Neural cell (in vitro differentiated cells): ENCODE results near the gene GNB2. TPM values are rescaled to one million over a fixed set of nuclear protein-coding genes. Genes with fewer than 3 reads are reported as not detected.

ENCODE experiments used
- H2AFZ ChIP-seq: fragments of 200-600, 300-800 bp; sonication (generic), shearing (Covaris generic); 2 replicates; pipeline ENCODE4 v1.6.0; 2014; ENCODE audit warnings: low read depth, mild to moderate bottlenecking, antibody characterized with exemption, low read length, moderate library complexity
- H3F3A ChIP-seq: fragments of 200-600 bp; shearing (Covaris generic); 2 replicates; pipeline ENCODE4 v1.6.1; 2016; ENCODE audit warnings: mild to moderate bottlenecking, moderate library complexity, mixed read lengths, antibody characterized with exemption, low read length; ENCODE audit not compliant: insufficient read depth, poor library complexity, severe bottlenecking
- H3K27ac ChIP-seq: fragments of 200-600, 300-800 bp; sonication (generic), shearing (Covaris generic); 2 replicates; pipeline ENCODE4 v1.5.1; 2014; ENCODE audit warnings: mild to moderate bottlenecking, low read length, moderate library complexity
- H3K27me3 ChIP-seq: fragments of 300-800, 200-600 bp; sonication (generic), shearing (Covaris generic); 2 replicates; pipeline ENCODE4 v1.6.0; 2014; ENCODE audit warnings: mild to moderate bottlenecking, low read depth, low read length, moderate library complexity; ENCODE audit not compliant: insufficient read depth
- H3K36me3 ChIP-seq: fragments of 300-800, 200-600 bp; sonication (generic), shearing (Covaris generic); 2 replicates; pipeline ENCODE4 v1.5.1; 2014; ENCODE audit warnings: mild to moderate bottlenecking, antibody characterized with exemption, low read length, moderate library complexity; ENCODE audit not compliant: insufficient read depth
- H3K4me2 ChIP-seq: fragments of 300-800, 200-600 bp; sonication (generic), shearing (Covaris generic); 2 replicates; pipeline ENCODE4 v1.6.0; 2014; ENCODE audit warnings: mild to moderate bottlenecking, low read length
- H3K4me3 ChIP-seq: fragments of 300-800, 200-600 bp; sonication (generic), shearing (Covaris generic); 2 replicates; pipeline ENCODE4 v1.5.1; 2014; ENCODE audit warnings: mild to moderate bottlenecking, low read length, moderate library complexity
- H3K79me2 ChIP-seq: fragments of 200-600 bp; shearing (Covaris generic); replicated peaks from 2 replicates; pipeline ENCODE4 v1.6.0; 2014; ENCODE audit warnings: mild to moderate bottlenecking, low read length, moderate library complexity; ENCODE audit not compliant: insufficient read depth
- H3K9ac ChIP-seq: fragments of 300-800, 200-600 bp; sonication (generic), shearing (Covaris generic); 2 replicates; pipeline ENCODE4 v1.6.1; 2016; ENCODE audit warnings: mild to moderate bottlenecking, low read length, mixed read lengths
- H3K9me2 ChIP-seq: fragments of 200-600 bp; shearing (Covaris generic); 2 replicates; pipeline ENCODE4 v1.6.1; 2016; ENCODE audit warnings: mild to moderate bottlenecking, low read length, mixed read lengths; ENCODE audit not compliant: insufficient read depth
- H3K9me3 ChIP-seq: fragments of 200-600, 300-800 bp; sonication (generic), shearing (Covaris generic); 2 replicates; pipeline ENCODE4 v1.6.1; 2016; ENCODE audit warnings: mild to moderate bottlenecking, mixed run types, low read length, moderate library complexity, mixed read lengths
- H4K20me1 ChIP-seq: fragments of 200-600 bp; shearing (Covaris generic); 2 replicates; pipeline ENCODE4 v1.6.1; 2016; ENCODE audit warnings: mild to moderate bottlenecking, mixed run types; ENCODE audit not compliant: insufficient read depth
- CTCF ChIP-seq: fragments of 450-650 bp; IDR thresholded peaks from 2 replicates; pipeline ENCODE4 v1.5.1; 2014; ENCODE audit warnings: antibody characterized with exemption, mild to moderate bottlenecking, moderate library complexity; ENCODE audit not compliant: poor library complexity, severe bottlenecking
- EP300 ChIP-seq: fragments of 450-650 bp; conservative IDR thresholded peaks from 2 replicates; pipeline ENCODE4 v1.6.1; 2014; ENCODE audit warnings: antibody characterized with exemption, mild to moderate bottlenecking, moderate library complexity; ENCODE audit not compliant: poor library complexity, severe bottlenecking
- EZH2 ChIP-seq: fragments of 200-600, 300-800 bp; shearing (Covaris generic), sonication (generic); IDR thresholded peaks from 2 replicates; pipeline ENCODE4 v1.6.1; 2014; ENCODE audit warnings: antibody characterized with exemption, low read length, borderline replicate concordance, mild to moderate bottlenecking; ENCODE audit not compliant: insufficient read depth, poor library complexity, severe bottlenecking
- MXI1 ChIP-seq: fragments of 450-650 bp; conservative IDR thresholded peaks from 2 replicates; pipeline ENCODE4 v1.6.1; 2014; ENCODE audit warnings: antibody characterized with exemption, mild to moderate bottlenecking; ENCODE audit not compliant: poor library complexity, severe bottlenecking
- POLR2AphosphoS5 ChIP-seq: IDR thresholded peaks from 2 replicates; pipeline ENCODE4 v1.6.1; 2012
- RAD21 ChIP-seq: fragments of 450-650 bp; conservative IDR thresholded peaks from 2 replicates; pipeline ENCODE4 v1.6.1; 2014; ENCODE audit warnings: antibody characterized with exemption, mild to moderate bottlenecking, moderate library complexity
- SMC3 ChIP-seq: fragments of 450-650 bp; conservative IDR thresholded peaks from 2 replicates; pipeline ENCODE4 v1.6.1; 2014; ENCODE audit warnings: antibody characterized with exemption, mild to moderate bottlenecking, moderate library complexity; ENCODE audit not compliant: poor library complexity
- TAF1 ChIP-seq: IDR thresholded peaks from 2 replicates; pipeline ENCODE4 v1.6.1; 2012; ENCODE audit warnings: low read depth
- polyA plus RNA-seq: library from polyadenylated mRNA; depleted of rRNA; stranded (reverse); fragments of >200 nt; gene quantifications from 2 replicates; pipeline ENCODE4 v1.2.3, GENCODE V29; 2014
- TF ChIP-seq, protein P1 (sequence below): IDR thresholded peaks from 2 replicates; pipeline ENCODE4 v1.6.1; 2012; ENCODE audit warnings: borderline replicate concordance

The GNB2 gene
- polyA plus RNA-seq, 1 donor from 2014 or later = 279 TPM

DNA sequence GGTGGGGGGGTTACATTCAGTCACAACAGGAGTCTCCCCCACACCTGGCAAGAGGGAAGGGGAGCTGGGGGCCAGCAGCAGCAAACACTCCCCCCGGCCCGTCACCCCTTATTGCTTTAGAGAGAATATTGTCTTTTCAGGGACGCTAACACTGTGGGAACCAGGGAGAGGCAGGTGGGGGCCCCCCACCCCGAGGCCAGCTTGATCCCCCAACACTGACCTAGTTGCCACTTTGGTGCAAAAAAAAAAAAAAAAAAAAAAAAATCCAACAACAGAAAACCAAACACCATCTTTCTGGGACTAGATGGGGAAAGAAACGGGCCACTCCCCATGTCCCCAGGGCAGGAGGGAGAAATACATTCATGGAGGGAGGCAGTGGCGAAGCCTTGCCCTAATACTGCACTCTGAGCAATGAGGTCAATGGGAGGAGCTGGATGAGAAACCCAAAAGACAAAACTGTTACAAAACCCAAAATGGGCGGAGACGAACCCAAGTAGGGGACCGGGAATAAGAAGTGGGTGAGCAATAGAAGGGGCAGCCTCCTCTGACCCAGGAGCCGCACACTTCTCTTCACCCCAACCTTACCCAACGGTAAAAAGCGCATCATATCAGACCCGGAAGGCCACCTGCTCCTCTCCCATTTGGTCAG lies 6.5 kb downstream of the GNB2 start:
- Histone ChIP-seq H3K36me3 (peaks cover 3% of the 10 kb centered on the region), H3K4me3 (no peak overlapping the region), H2AFZ (no peak overlapping the region), H3K9ac (no peak overlapping the region), H3K9me2 (no peaks in the 10 kb centered on the region), H3K27ac (no peak overlapping the region), H4K20me1 (no peaks in the 10 kb centered on the region), H3K79me2 (peaks cover 16% of the 10 kb centered on the region), H3K9me3 (no peaks in the 10 kb centered on the region), H3F3A (no peaks in the 10 kb centered on the region), H3K4me2 (no peak overlapping the region), H3K27me3 (no peaks in the 10 kb centered on the region)
- TF ChIP-seq EP300 (no peak), RAD21 (no peak), EZH2 (no peak), SMC3 (no peak), TAF1 (no peak), MXI1 (no peak), POLR2AphosphoS5 (no peak), CTCF (no peak)
- TF ChIP-seq, protein P1, sequence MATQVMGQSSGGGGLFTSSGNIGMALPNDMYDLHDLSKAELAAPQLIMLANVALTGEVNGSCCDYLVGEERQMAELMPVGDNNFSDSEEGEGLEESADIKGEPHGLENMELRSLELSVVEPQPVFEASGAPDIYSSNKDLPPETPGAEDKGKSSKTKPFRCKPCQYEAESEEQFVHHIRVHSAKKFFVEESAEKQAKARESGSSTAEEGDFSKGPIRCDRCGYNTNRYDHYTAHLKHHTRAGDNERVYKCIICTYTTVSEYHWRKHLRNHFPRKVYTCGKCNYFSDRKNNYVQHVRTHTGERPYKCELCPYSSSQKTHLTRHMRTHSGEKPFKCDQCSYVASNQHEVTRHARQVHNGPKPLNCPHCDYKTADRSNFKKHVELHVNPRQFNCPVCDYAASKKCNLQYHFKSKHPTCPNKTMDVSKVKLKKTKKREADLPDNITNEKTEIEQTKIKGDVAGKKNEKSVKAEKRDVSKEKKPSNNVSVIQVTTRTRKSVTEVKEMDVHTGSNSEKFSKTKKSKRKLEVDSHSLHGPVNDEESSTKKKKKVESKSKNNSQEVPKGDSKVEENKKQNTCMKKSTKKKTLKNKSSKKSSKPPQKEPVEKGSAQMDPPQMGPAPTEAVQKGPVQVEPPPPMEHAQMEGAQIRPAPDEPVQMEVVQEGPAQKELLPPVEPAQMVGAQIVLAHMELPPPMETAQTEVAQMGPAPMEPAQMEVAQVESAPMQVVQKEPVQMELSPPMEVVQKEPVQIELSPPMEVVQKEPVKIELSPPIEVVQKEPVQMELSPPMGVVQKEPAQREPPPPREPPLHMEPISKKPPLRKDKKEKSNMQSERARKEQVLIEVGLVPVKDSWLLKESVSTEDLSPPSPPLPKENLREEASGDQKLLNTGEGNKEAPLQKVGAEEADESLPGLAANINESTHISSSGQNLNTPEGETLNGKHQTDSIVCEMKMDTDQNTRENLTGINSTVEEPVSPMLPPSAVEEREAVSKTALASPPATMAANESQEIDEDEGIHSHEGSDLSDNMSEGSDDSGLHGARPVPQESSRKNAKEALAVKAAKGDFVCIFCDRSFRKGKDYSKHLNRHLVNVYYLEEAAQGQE = no peak

DNA sequence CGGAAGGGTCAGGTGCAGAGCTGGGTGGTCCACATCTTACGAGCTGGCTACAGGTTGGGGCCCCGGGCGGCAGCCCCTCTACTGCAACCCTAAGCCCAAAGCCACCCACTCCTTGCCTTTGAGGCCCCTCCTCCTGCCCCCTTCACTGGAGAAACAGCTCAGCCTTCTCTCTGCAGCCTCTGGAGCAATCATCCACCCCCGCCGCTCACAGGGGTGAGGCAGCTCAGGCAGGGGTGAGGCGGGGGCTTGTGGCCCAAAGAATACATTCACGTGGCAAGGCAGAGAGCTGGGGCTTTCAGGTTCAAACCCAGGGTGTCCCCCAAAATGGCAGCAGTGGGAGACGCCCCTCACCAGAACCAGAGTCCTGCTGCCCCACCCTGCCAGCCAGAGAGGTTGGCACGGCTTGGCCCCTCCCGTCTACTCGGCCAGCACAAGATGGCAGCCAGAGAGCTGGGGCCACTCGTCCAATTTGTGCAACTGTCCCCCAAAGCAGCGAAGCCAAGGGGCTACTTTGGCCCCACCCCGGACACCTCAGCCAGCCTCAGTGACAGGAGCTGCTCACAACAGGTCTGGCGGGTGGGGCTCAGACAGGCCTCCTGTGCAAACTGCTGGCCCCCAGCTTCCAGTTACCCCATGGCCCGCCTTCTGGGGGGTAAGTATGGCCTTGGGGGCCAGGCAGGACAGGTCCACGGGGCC lies 7.2 kb downstream of the GNB2 start:
- Histone ChIP-seq H3K27ac (no peak overlapping the region), H3K36me3 (peaks cover 3% of the 10 kb centered on the region), H3K9me2 (no peaks in the 10 kb centered on the region), H4K20me1 (no peaks in the 10 kb centered on the region), H3K4me3 (no peak overlapping the region), H3K79me2 (peaks cover 10% of the 10 kb centered on the region), H3K27me3 (no peaks in the 10 kb centered on the region), H3F3A (no peaks in the 10 kb centered on the region), H3K4me2 (no peak overlapping the region), H3K9ac (no peak overlapping the region), H3K9me3 (no peaks in the 10 kb centered on the region), H2AFZ (no peak overlapping the region)
- TF ChIP-seq EP300 (no peak), POLR2AphosphoS5 (no peak), CTCF (no peak)
